Activated CD8-positive, alpha-beta memory T cell treated with anti-CD3 and anti-CD28 coated beads, Interleukin-2, amount 10 ng/mL, durations not matched to agents 7 days and 5 days (primary cell): ENCODE results near the gene TMEM242. TPM values are rescaled to one million over a fixed set of nuclear protein-coding genes. Genes with fewer than 3 reads are reported as not detected.
"Not testable (repeated sequence)": the region's sequence is repeated elsewhere in the genome, so short reads cannot be mapped to it uniquely, and the experiment has no call there.

Experiments
- ATAC-seq: fragments of 150-1000 bp; cut with Tn5 transposase; one replicate; pipeline ENCODE4 v1.10.0; 2021; ENCODE audit warnings: moderate library complexity
- CTCF ChIA-PET: fragments of 350-600 bp; sonication (Branson Sonifier 250); formaldehyde crosslinking; loops from one replicate; lab custom pipeline; 2021; ENCODE audit warnings: antibody characterized with exemption; lab: Charles Lee
- DNase-seq: peaks from one replicate; pipeline ENCODE4 v3.0.0-alpha.2; 2020
- H3K27ac Mint-ChIP-seq: one replicate; pipeline ENCODE4 v1.8.0; 2021; ENCODE audit warnings: mild to moderate bottlenecking, mixed read lengths
- H3K27me3 Mint-ChIP-seq: one replicate; pipeline ENCODE4 v1.8.0; 2021; ENCODE audit warnings: mixed read lengths
- H3K36me3 Mint-ChIP-seq: one replicate; pipeline ENCODE4 v1.8.0; 2021; ENCODE audit warnings: mild to moderate bottlenecking, mixed read lengths
- H3K4me1 Mint-ChIP-seq: one replicate; pipeline ENCODE4 v1.8.0; 2021; ENCODE audit warnings: mixed read lengths
- H3K4me3 Mint-ChIP-seq: one replicate; pipeline ENCODE4 v1.8.0; 2021; ENCODE audit warnings: mild to moderate bottlenecking, moderate library complexity, mixed read lengths
- H3K9me3 Mint-ChIP-seq: one replicate; pipeline ENCODE4 v1.8.0; 2022; ENCODE audit warnings: low read depth, mixed read lengths
- total RNA-seq, 2 experiments: library from RNA; stranded (reverse); gene quantifications; one replicate each; pipeline ENCODE4 v1.2.3, GENCODE V29; 2021

TMEM242 gene
- total RNA-seq, 2 experiments from 2014 or later, result 10.3 to 14.1 TPM

GRCh38 chr6:157314705-157315321, 8.5 kb downstream of the TMEM242 start:
- peaks cover 12% of the 10 kb centered on the region for H3K4me1 Mint-ChIP-seq
- CTCF ChIA-PET, result interaction anchor here (0.6 to 5.9 kb wide), 24 partner anchors 9 to 779 kb away, joined by 3 to 61 read pairs (median 4); partner anchors contain the start of gene TMEM242
- no peak overlapping the region for H3K27ac Mint-ChIP-seq

DNA sequence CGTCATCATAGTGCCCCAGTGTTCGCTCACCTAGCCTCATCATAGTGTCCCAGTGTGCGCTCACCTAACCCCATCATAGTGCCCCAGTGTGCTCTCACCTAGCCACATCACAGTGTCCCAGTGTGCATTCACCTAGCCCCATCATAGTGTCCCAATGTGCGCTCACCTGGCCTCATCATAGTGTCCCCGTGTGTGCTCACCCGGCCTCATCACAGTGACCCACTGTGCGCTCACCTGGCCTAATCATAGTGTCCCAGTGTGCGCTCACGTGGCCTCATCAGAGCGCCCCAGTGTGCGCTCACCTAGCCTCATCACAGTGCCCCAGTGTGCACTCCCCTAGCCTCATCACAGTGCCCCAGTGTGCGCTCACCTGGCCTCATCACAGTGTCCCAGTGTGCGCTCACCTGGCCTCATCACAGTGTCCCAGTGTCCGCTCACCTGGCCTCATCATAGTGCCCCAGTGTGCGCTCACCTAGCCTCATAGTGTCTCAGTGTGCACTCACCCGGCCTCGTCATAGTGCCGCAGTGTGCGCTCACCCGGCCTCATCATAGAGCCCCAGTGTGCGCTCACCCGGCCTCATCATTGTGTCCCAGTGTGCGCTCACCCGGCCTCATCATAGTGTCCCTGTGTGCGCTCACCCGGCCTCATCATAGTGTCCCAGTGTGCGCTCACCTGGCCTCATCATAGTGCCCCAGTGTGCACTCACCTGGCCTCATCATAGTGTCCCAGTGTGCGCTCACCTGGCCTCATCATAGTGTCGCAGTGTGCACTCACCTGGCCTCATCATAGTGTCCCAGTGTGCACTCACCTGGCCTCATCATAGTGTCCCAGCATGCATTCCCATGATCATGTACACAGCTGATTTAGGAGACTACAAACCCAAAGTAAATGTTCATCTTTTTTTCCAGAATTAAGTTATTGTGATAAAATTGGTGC, 9.5 kb downstream of the TMEM242 start:
- H3K27ac Mint-ChIP-seq, result no peak overlapping the region
- CTCF ChIA-PET, result interaction anchor here (1.0 to 5.9 kb wide), 17 partner anchors 8 to 560 kb away, joined by 3 to 61 read pairs (median 6); partner anchors contain the start of gene TMEM242
- H3K4me3 Mint-ChIP-seq, result no peak overlapping the region
- no peaks in the 10 kb centered on the region for H3K9me3 Mint-ChIP-seq
- ATAC-seq (no peak), DNase-seq (no peak)
- H3K4me1 Mint-ChIP-seq, result peaks cover 10% of the 10 kb centered on the region
- H3K27me3 Mint-ChIP-seq, result no peaks in the 10 kb centered on the region
- peaks cover 11% of the 10 kb centered on the region for H3K36me3 Mint-ChIP-seq

More at GRCh38 chr6:157314705-157315321, 8.5 kb downstream of the TMEM242 start:
- no peaks in the 10 kb centered on the region for H3K27me3 Mint-ChIP-seq
- no peak overlapping the region for H3K4me3 Mint-ChIP-seq
- DNase-seq, result peak; percentile 55
- H3K9me3 Mint-ChIP-seq, result no peaks in the 10 kb centered on the region
- H3K36me3 Mint-ChIP-seq, result peaks cover 11% of the 10 kb centered on the region
- peak; percentile 98 for ATAC-seq

GRCh38 chr6:157312757-157313156, 10.6 kb downstream of the TMEM242 start:
- CTCF ChIA-PET, result no interaction called here
- H3K27me3 Mint-ChIP-seq, result no peaks in the 10 kb centered on the region
- peaks cover 10% of the 10 kb centered on the region for H3K4me1 Mint-ChIP-seq
- peaks cover 8% of the 10 kb centered on the region for H3K36me3 Mint-ChIP-seq
- ATAC-seq, result no peak
- no peak overlapping the region for H3K4me3 Mint-ChIP-seq
- no peak overlapping the region for H3K27ac Mint-ChIP-seq
- H3K9me3 Mint-ChIP-seq, result no peaks in the 10 kb centered on the region
- DNase-seq, result no peak

- ATAC-seq, DNase-seq, H3K27me3 Mint-ChIP-seq, H3K36me3 Mint-ChIP-seq, CTCF ChIA-PET, H3K27ac Mint-ChIP-seq, H3K4me3 Mint-ChIP-seq, H3K9me3 Mint-ChIP-seq, H3K4me1 Mint-ChIP-seq: not testable (repeated sequence)
Measured at GRCh38 chr6:157310693-157311092, 12.6 kb downstream of the TMEM242 start.

DNA sequence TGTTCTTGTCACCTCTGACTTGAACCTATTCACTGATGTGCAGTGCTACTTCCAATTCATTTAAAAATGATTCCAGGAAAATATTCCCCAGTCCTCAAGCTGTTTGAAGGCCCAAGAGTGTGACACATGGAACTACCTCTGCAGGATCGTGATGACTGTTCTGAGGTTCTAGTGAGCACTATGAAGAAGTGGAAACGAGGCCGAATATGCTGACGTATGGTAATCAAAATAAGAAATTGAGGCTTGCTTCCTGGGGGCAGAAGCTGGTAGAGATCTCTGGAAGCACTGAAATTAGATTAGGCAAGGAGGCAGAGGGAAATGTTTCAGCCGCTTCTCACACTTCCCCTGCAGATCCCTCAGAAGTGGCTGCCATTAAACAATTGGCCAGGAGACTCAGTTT, 15.7 kb downstream of the TMEM242 start:
- no peak for DNase-seq
- Mint-ChIP-seq H3K4me3 (no peak overlapping the region), H3K9me3 (no peaks in the 10 kb centered on the region), H3K4me1 (peaks cover 5% of the 10 kb centered on the region), H3K36me3 (no peaks in the 10 kb centered on the region), H3K27ac (no peak overlapping the region), H3K27me3 (no peaks in the 10 kb centered on the region)
- ATAC-seq, result no peak
- CTCF ChIA-PET, result no interaction called here

GRCh38 chr6:157305670-157306653, 17.4 kb downstream of the TMEM242 start:
- no peak for ATAC-seq
- H3K27me3 Mint-ChIP-seq, result no peaks in the 10 kb centered on the region
- H3K4me1 Mint-ChIP-seq, result peaks cover 8% of the 10 kb centered on the region
- H3K9me3 Mint-ChIP-seq, result no peaks in the 10 kb centered on the region
- CTCF ChIA-PET, result interaction anchor here (1.0 to 1.2 kb wide), 2 partner anchors 9 to 29 kb away, joined by 3 read pairs; no protein-coding TSS in a partner anchor
- DNase-seq, result no peak
- H3K4me3 Mint-ChIP-seq, result no peak overlapping the region
- no peaks in the 10 kb centered on the region for H3K36me3 Mint-ChIP-seq
- H3K27ac Mint-ChIP-seq, result no peak overlapping the region

DNA sequence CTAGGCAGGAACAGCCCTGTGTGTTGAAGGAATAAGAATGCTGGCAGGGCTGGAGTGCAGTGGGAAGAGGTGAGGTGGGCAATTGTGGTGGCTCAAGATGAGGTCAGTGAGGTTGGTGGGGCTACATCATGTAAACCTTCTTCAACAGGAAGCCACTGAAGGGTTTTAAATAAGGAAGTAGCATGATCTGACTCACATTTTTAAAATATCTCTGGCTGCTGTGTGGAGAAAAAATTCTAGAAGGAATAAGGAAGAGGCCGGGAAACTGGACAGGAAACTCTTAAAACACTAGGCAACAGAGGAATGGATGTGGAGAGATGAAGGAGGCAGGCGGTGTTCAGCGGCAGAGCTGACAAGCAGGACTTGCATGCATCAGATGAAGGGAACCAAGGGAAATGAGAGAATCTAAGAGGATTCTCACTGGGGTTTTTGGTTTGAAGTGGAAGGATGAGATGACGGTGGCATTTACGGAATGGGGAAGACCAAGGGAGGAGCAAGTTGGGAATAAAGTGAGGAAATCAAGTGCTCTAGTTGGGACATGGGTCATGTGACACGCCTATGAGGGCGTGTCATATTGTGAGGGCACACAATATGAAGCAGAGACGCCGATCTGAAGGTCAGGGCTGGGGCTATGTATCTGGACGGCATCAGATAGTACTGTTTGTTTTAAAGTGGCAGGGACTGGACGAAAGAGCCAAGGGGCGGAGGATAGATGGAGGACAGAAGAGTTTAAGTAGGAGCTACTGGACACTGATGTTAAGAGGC, 18.2 kb downstream of the TMEM242 start:
- no peaks in the 10 kb centered on the region for H3K9me3 Mint-ChIP-seq
- DNase-seq, result no peak
- CTCF ChIA-PET, result interaction anchor here (1.2 kb wide), 1 partner anchor 30 kb away, joined by 3 read pairs; no protein-coding TSS in a partner anchor
- H3K4me3 Mint-ChIP-seq, result no peak overlapping the region
- no peaks in the 10 kb centered on the region for H3K36me3 Mint-ChIP-seq
- H3K27me3 Mint-ChIP-seq, result no peaks in the 10 kb centered on the region
- no peak for ATAC-seq
- no peak overlapping the region for H3K27ac Mint-ChIP-seq
- H3K4me1 Mint-ChIP-seq, result peaks cover 8% of the 10 kb centered on the region

DNA sequence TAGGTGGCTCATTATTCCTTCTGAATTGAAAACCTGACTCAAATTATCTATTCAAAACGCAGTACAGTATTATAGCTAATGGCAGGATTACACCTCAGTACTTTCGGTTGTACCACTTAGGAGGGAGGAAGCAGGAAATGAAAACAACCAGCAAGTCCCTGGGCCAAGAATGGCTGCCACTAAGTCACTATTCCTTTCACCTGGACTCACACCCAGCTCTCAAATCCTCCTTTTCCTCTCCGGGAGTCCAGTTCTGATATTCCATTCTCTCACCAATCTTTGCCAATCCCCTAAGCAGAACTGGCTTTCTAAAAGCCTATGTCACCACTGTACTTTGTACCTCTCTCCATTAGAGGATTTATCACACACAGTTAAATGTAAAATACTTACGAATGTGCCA, 20.6 kb downstream of the TMEM242 start:
- H3K36me3 Mint-ChIP-seq, result peaks cover 4% of the 10 kb centered on the region
- H3K9me3 Mint-ChIP-seq, result no peaks in the 10 kb centered on the region
- ATAC-seq (no peak), DNase-seq (no peak)
- no peak overlapping the region for H3K27ac Mint-ChIP-seq
- no peaks in the 10 kb centered on the region for H3K27me3 Mint-ChIP-seq
- peaks cover 8% of the 10 kb centered on the region for H3K4me1 Mint-ChIP-seq
- CTCF ChIA-PET, result interaction anchor here (1.3 kb wide), 1 partner anchor 365 kb away, joined by 4 read pairs; no protein-coding TSS in a partner anchor
- H3K4me3 Mint-ChIP-seq, result no peak overlapping the region

DNA sequence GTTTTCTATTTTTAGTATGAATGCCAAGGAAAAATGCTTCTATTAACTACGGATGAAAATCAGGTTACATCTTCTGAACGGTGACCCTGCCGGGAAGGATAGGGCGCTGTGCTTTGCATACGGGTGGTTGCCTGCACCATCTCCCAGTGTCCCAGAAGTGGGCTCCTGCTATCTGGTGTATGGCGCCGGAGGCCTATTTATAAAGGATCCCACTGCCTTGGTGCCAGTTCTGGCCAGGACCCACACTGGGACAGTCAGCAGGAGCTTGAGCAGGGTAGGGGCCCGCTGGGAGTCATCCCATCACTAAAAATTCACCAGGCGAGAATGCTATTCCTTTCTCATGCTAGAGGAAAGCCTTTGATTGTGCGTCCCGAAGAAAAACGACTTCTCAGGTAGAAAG, 22.9 kb downstream of the TMEM242 start:
- H3K36me3 Mint-ChIP-seq, result peaks cover 4% of the 10 kb centered on the region
- no peak overlapping the region for H3K4me3 Mint-ChIP-seq
- H3K27ac Mint-ChIP-seq, result no peak overlapping the region
- CTCF ChIA-PET, result interaction anchor here (0.6 kb wide), 1 partner anchor 239 kb away, joined by 3 read pairs; no protein-coding TSS in a partner anchor
- H3K4me1 Mint-ChIP-seq, result peaks cover 8% of the 10 kb centered on the region
- no peak for DNase-seq
- no peaks in the 10 kb centered on the region for H3K9me3 Mint-ChIP-seq
- H3K27me3 Mint-ChIP-seq, result no peaks in the 10 kb centered on the region
- ATAC-seq, result no peak

DNA sequence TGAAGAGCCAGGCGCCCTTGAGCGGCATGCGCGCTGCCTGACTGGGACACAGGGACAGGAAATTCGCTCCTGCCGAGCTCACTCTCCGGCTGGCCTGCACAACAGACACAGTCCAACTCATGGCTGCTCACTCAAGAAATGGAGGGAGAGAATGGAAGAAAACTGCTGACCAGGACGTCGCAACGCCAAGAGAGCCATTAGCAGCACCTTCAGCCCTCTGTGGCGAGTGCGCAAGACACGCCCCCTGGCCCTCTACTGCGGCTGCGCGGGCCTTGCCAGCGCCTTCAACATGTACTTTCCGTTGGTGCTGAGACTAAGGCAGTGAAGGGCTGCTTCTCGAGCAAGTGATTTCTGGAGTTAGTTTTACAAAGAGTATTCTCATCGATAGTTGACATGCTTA, 23.3 kb downstream of the TMEM242 start:
- CTCF ChIA-PET, result no interaction called here
- no peak for ATAC-seq
- DNase-seq, result no peak
- Mint-ChIP-seq H3K4me3 (no peak overlapping the region), H3K27me3 (no peaks in the 10 kb centered on the region), H3K36me3 (peaks cover 4% of the 10 kb centered on the region), H3K4me1 (peaks cover 8% of the 10 kb centered on the region), H3K27ac (no peak overlapping the region), H3K9me3 (no peaks in the 10 kb centered on the region)

DNA sequence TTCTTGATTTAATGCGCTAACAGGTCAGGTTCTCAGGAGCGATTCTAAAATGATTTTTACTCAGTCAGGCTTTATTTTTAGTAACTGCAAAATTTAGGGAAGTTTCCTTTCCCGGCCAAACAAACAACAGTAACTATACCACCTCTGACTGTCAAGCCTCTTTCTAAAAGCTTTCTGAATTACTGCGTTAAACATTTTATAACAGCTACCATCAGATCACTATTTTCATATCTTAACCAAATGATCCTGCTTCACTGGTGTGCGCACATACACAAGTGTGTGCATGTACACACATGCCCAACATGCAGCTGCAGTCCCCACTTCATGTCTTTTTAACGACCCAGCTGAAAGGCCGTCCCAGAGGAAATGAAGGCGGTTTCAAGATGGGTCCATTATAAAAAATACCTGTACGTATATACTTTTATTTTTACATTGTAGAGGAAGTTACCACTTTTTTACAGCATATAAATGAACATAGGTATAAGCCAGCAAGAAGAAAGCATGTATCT, 25.0 kb downstream of the TMEM242 start:
- H3K4me1 Mint-ChIP-seq, result peaks cover 8% of the 10 kb centered on the region
- no peaks in the 10 kb centered on the region for H3K9me3 Mint-ChIP-seq
- DNase-seq (no peak), ATAC-seq (no peak)
- CTCF ChIA-PET, result interaction anchor here (2.4 kb wide), 1 partner anchor 23 kb away, joined by 7 read pairs; no protein-coding TSS in a partner anchor
- H3K27ac Mint-ChIP-seq, result no peak overlapping the region
- no peaks in the 10 kb centered on the region for H3K27me3 Mint-ChIP-seq
- H3K4me3 Mint-ChIP-seq, result no peak overlapping the region
- peaks cover 6% of the 10 kb centered on the region for H3K36me3 Mint-ChIP-seq

- DNase-seq (no peak), ATAC-seq (no peak)
- no peak overlapping the region for H3K27ac Mint-ChIP-seq
- no peaks in the 10 kb centered on the region for H3K9me3 Mint-ChIP-seq
- peaks cover 6% of the 10 kb centered on the region for H3K36me3 Mint-ChIP-seq
- H3K27me3 Mint-ChIP-seq, result no peaks in the 10 kb centered on the region
- no peak overlapping the region for H3K4me3 Mint-ChIP-seq
- CTCF ChIA-PET, result interaction anchor here (0.7 kb wide), 1 partner anchor 63 kb away, joined by 5 read pairs; no protein-coding TSS in a partner anchor
- peaks cover 6% of the 10 kb centered on the region for H3K4me1 Mint-ChIP-seq
Measured at GRCh38 chr6:157294654-157295053, 28.7 kb downstream of the TMEM242 start.
